CD4-positive, alpha-beta T cell treated with Interferon gamma for 1 hour (primary cell): ENCODE measurements around the gene ENOSF1.
A peak's percentile ranks its signal among the peaks of the same experiment; 100 is the strongest.

ENCODE experiments used
- DNase-seq: peaks from one replicate; pipeline ENCODE4 v3.0.0-alpha.2; 2020

ENOSF1 gene

DNA sequence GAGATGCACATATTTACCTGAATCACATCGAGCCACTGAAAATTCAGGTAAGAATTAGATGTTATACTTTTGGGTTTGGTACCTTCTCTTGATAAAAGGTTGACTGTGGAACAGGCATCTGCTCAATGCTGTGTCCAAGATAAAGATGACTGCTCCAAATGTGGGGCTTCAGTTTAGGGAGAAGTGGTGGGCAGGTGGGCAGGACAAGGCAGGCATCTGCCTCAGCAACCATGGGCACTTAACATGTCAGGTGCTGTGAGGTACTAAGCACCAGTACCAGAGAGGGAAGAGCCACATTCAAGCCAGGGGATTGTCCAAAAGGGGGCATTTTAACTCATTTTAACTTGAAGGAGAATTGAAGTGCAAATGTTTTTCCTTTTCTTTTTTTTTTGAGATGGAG, 41.0 kb downstream of the ENOSF1 start:
- DNase-seq = no peak

DNA sequence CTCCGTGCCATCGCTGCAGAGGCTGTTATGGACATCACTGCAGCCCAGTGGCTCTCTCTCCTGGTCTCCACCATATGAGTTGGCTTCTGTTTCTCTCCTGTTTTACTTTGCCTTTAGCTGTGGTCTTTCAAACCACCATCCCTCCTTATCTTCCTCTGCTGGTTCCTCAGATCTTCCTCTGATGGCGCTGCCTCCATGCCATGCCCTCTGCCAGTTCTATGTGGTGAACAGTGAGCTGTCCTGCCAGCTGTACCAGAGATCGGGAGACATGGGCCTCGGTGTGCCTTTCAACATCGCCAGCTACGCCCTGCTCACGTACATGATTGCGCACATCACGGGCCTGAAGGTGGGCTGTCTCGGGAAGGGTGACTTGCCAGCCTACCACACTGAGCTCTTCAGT, 41.9 kb downstream of the ENOSF1 start:
- no peak for DNase-seq

DNA sequence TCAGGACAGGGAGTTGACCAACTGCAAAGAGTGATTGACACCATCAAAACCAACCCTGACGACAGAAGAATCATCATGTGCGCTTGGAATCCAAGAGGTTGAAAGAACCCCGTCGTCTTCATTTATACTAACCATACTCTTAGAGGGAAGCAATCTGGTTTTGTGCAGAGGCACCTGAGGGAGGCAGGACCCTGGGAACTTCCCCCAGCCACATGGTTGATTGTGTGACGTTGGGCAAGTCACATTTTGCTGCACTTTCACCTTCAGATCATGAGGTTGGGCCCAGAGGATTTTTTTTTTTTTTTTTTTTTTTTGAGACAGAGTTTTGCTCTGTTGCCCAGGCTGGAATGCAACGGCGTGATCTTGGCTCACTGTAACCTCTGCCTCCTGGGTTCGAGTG, 43.4 kb downstream of the ENOSF1 start:
- DNase-seq = no peak

DNA sequence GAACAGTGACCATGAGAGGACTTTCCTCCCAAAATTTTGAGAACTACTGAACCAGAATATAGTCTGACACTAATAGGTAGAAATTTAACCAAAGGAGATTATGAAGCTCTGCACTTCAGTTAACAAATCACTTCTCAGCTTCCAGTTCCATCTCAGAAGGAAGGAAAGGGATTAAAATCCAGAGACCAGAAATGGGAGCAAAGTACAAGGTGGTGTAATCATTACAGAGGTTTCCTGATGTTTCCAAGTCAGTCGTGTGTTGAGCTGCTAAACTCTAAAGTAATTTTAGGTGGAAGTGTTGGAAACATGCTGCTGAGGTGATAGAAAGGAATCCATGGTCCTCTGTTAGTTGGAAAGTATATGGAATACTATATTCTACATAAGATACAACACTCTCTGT, 44.2 kb downstream of the ENOSF1 start:
- DNase-seq = no peak

DNA sequence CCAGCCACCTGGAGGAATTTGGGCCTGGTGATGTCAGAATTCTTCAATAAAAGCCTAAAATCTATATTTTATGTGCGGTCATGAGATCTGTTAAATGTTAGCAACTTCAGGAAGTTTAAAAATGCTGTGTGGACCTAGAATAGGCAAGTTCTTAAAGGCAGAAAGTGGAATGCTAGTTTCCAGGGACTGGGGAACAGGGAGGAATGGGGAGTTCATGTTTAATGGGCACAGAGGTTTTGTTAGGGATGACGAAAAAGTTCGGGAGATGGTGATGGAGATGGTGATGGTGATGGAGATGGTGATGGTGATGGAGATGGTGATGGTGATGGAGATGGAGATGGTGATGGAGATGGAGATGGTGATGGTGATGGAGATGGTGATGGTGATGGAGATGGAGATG, 45.8 kb downstream of the ENOSF1 start:
- no peak for DNase-seq

DNA sequence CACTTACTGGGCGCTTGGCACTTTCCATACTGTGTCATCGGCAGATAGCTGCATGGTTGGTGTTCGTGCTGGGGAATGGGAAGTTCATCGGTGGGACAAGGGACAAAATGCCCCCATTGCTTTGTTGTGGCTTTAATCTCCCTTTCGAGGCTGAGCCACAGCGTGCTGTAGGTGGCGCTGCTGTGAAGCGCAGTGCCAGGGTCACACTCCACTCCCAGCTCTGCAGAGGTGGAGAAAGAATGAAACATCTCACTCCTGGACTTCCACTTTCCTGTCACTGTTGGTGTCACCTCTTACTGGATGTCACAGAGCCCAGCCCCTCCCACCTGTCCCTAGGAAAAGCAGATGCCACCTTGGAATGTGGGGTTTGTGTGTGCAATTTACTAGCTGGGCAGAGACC, 46.3 kb downstream of the ENOSF1 start:
- no peak for DNase-seq

DNA sequence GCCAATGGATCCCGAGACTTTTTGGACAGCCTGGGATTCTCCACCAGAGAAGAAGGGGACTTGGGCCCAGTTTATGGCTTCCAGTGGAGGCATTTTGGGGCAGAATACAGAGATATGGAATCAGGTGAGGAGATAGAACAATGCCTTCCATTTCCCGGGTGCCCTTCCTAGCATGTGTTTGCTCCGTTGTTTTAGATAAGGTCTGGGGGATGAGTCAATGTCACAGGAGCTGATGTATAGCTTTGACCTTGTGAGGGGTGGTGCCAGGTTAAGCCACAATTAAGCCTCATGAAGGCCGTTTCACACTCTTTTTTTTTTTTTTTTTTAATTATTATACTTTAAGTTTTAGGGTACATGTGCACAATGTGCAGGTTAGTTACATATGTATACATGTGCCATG, 50.2 kb downstream of the ENOSF1 start:
- DNase-seq = no peak

DNA sequence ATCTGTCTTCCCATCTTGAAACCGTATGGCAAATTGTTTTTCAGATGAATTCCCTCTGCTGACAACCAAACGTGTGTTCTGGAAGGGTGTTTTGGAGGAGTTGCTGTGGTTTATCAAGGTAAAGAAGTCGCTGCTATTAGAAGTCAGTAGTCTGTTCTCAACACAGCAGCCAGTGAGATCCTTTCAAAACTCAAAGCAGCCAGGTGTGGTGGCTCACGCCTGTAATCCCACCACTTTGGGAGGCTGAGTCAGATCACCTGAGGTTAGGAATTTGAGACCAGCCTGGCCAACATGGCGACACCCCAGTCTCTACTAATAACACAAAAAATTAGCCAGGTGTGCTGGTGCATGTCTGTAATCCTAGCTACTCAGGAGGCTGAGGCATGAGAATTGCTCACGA, 52.8 kb downstream of the ENOSF1 start:
- DNase-seq = no peak

DNA sequence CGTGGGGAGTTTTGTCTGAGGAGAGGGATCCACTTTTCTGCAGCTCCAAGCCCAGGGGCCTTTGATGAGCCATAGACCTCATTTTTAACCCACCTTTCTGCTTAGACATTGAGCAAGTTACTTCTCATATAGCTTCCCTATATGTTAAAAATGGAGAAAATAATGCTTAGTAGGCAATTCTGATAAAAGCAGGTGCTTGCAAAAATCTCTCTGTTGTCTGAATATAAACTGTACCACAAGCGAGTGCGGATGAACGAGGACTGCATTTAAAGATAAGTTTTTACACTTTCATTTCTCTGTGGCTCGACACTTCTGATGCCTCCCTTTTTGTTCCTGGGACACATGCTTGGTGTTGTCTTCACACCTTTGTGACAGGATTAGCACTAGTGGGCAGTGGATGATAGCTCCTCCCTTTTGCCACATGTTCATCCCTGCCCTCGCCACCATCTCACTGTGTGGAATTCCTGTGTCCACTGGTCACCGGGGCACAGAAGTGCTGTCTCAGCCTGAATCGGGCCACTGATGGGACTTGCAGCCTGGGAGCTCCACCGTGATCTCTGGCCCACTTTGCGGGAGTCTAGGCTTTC, 53.4 kb downstream of the ENOSF1 start:
- no peak for DNase-seq

DNA sequence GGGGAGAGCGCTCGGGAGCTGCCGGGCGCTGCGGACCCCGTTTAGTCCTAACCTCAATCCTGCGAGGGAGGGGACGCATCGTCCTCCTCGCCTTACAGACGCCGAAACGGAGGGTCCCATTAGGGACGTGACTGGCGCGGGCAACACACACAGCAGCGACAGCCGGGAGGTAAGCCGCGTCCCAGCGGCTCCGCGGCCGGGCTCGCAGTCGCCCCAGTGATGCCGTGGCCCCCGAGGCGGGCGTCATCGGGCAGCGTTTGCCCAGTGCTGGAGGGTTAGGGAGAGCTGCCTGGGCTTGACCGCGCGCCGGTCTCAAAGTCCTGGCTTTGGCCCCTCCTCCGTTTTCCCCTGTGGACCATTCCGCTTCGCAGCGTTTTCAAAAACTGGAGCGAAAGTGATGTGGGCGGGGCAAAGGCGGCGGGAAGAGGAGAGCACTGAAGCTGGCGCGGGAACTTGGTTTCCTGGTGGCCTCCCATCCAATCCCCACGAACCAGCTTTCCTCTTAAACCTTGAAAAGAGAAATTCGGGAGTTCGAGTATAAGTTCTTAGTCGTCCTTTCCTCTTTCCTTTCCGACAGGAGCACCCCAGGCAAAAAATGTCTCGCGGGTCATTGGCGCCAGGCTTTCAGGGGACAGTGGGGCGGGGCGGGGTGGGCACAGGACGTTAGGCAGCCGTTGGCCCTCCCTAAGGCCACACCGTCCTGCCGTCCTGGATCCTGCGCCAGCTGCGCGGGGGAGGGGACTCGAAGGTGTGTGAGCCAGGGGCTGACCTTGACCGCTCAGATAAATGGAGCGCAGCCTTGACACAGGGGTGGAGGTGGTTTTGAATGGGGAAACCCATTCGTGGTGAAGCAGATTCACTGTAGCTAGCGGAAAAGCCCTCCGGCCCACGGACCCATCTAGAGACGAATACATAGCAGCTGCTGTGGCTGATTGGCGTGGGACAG, 54.2 kb downstream of the ENOSF1 start:
- DNase-seq = peak; percentile 35

DNA sequence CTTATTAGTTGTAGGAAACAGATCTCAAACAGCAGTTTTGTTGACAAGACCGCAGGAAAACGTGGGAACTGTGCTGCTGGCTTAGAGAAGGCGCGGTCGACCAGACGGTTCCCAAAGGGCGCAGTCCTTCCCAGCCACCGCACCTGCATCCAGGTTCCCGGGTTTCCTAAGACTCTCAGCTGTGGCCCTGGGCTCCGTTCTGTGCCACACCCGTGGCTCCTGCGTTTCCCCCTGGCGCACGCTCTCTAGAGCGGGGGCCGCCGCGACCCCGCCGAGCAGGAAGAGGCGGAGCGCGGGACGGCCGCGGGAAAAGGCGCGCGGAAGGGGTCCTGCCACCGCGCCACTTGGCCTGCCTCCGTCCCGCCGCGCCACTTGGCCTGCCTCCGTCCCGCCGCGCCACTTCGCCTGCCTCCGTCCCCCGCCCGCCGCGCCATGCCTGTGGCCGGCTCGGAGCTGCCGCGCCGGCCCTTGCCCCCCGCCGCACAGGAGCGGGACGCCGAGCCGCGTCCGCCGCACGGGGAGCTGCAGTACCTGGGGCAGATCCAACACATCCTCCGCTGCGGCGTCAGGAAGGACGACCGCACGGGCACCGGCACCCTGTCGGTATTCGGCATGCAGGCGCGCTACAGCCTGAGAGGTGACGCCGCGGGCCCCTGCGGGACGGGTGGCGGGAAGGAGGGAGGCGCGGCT, 55.0 kb downstream of the ENOSF1 start, which contains the start of gene TYMS:
TYMS (plus strand) TSS at position 343 of the 690 bp plus-strand sequence; CDS start at position 433, 90 bp downstream.
- DNase-seq = peak; percentile 9

DNA sequence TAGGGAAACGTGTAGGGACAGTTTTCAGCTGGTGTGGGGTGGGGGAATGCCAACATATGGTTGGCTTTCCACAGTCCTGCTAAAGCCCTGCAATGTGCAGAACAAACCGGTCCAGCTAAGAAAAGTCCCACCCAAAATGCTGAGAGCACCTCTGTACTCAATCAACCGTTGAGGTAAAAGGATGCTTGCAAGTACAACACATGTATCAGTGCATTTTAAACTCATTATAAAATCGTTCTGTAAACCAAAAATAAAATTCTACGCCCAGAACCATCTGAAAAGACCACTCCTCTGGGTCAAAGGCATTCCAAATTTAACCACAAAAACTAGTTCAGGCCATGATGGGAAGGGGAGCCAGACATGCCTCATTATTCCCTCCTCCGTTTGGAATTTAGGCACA, 57.0 kb downstream of the ENOSF1 start:
- DNase-seq = no peak

DNA sequence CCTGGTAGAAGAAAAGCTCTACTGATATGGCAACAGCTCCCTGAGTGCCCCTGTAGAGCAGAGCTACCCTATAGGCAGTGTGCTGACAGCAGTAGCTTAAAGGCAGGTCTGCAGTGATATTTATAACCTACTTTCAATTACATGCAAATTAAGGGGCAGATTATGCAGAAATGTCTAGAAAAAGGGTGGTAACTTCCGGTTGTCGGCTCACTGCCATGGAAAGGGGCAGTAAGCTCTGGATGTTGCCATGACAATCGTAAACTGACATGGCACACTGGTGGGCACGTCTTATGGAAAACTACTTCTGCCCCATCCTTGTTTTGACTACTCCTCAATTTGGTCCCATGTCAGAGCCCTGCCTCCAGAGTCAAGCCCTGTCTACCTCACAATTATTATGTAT, 57.8 kb downstream of the ENOSF1 start:
- DNase-seq = no peak

DNA sequence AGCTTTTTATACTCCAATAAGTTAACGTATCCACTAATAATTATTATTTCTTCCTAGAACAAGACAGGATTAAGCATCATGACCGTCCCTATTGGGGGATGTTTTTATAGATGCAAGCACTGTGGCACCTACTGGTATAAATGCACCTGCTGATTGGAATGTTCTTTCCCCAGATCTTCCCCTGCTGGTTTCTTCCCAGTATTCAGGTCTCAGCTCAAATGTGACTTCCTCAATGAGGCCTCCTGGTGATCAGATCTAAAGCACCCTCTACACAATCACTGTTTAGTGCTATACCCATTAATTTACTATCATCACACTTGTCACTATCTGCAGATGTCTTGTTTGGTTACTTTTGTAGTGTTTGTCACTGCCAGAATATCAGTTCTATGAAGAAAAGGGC, 58.9 kb downstream of the ENOSF1 start:
- no peak for DNase-seq

DNA sequence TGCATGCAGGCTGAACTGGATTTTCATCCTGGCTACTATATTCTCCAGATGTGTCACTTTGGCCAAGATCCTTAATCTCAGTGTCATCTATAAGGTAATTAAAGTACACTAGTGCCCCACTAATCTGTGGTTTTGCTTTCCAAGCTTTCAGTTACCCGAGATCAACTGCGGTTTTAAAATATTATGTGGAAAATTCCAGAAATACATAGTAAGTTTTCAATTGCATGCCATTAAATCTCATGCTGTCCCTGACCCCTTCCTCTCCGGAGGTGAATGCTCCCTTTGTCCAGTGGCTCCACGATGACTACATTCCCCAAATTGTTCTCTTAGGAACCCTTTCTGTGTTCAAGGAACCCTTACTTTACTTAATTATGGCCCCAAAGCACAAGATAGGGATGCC, 60.3 kb downstream of the ENOSF1 start:
- DNase-seq = no peak

DNA sequence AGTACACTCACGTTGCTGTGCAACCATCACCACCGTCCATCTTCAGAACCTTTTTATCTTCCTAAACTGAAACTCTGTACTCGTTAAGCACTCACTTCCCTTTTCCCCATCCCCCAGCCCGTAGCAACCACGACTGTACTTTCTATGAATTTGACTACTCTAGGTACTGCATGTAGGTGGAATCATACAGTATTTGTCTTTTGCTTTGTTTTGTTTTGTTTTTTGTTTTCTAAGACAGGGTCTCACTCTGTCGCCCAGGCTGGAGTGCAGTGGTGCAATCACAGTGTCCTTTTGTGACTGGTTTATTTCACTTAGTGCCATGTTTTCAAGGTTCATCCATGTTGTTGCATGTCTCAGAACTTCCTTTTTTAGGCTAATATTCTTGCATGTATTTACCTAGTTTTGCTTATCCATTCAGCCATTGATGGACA, 62.0 kb downstream of the ENOSF1 start:
- DNase-seq = peak; percentile 24

DNA sequence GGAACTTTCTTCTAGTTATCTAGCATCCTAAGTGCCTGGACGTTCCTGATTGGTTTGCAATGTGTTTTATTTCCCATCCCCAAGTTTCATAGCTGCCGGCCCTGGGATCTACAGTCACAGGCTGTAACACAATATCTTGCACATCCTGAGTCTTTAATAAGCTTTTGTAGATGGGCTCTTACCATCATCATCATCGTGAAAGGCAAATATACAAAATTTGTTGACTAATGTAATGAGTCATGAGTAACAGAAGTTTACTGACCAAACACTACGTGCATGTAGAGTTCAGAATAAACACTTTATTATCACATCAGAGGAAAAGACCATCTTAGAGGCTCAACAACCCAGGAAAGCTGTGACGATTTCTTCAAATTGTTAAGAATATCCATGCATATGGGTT, 63.1 kb downstream of the ENOSF1 start:
- DNase-seq = no peak

DNA sequence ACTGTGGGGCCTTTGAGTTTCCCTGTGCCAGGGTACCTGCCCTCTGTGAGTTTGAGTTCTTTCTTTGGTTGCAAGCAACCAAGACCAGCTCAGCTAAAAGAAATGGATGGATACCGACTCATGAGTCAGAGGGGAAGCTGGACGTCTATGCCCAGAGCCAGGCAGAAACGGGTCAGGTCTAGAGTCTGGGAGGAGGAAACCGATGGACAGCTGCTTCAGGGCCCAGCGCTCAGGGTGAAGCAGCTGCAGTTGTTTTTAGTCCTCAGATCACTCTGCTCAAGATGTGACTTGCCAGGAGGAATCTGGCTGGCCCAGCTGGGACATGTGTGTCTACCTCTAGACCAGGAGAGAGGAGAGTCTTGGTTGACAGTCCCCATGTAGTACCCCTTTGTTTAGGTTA, 65.1 kb downstream of the ENOSF1 start:
- DNase-seq = no peak

DNA sequence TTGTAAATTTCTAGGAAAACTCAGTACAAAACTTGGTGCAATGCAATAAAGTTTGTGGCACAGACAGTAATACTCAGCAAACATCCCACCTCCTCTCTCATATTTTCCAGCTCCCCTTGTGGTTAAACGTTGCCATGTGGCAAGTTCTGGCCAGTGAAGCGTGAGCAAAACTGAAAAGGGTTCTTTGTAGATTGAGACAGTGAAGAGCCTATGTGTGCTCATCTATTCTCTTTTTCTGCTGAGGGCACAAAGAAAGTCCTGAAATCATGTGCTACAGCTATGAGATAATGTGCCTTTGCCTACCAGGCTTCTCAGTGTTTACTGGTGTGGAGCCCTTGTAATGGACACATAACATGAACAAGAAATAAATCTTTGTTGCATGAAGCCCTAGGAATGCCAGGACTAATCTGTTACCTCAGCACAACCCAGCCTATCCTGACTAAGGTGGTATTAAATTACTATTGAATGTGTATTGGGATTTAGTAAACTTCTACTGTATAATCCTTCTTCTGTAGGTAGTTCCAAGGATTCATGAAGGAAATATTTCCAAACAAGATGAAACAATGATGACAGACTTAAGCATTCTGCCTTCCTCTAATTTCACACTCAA, 67.9 kb downstream of the ENOSF1 start:
- DNase-seq = no peak

DNA sequence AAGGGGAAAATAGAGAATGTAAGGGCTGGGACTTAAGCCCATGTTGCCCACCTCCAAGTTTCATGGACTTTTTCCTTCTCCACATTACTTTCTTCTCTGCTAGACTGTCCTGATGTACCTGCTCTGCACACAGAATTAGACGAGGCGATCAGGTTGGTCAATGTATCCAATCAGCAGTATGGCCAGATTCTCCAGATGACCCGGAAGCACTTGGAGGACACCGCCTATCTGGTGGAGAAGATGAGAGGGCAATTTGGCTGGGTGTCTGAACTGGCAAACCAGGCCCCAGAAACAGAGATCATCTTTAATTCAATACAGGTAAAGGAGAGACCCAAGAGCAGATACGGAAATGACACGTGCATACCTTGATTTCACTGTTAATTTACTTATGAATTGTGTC, 71.2 kb downstream of the ENOSF1 start:
- DNase-seq = no peak

DNA sequence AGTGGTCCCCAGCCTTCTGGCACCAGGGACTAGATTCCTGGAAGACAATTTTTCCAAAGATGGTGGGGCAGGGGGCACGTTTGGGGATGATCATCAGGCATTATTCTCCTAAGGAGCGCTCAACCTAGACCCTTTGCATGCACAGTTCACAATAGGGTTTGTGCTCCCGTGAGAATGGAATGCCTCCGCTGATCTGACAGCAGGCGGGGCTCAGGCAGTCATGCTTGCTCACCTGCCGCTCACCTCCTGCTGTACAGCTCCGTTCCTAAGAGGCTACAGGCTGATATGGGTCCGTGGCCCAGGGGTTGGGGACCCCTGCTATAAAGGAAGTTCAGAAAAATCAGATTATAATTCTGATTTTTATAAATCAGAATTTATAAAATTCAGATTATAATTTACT, 77.3 kb downstream of the ENOSF1 start:
- no peak for DNase-seq

DNA sequence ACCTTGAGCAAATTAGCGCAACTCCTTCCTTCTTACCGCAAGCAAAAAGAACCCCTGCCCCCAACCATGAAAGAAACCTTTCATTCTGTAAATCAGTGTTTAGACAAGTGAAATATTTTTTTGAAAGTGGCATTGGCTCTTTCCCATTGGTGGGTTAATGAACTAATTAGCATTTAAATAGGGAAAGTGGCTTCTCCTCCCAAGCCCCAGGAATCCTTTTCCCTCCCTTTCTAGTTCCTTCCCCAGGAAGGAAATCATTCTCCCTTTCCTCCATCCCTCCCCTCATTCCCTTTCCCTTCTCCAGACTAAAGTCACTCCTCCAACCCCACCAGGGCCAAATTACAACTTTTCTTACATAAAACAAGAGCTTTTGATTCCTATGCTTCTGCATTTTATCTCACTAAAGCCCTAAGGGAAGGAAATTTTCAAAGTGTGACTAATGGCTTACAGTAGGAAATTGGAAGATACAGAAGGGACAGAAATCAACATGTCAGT, 77.8 kb downstream of the ENOSF1 start:
- no peak for DNase-seq

DNA sequence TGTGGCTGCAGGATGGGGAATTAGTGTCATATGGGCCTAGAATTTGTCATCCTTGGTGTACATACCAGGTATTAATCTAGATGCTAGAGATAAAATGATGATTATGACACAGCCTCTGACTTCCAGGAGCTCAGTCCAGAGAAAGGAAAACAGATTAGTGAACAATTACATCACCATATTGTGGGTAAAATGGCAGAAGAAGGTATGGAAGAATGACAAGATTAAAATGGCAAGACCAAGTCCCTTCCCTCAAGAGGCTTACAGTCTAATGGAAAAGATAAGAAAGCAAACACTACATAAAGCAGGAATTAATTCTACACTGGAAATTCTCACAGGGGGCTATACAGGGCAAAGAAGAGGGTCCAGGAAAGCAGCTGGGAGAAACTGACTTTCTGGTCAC, 80.9 kb downstream of the ENOSF1 start:
- no peak for DNase-seq
